ENCODE results near the gene ABCC1.
"Not testable (repeated sequence)": the region's sequence is repeated elsewhere in the genome, so short reads cannot be mapped to it uniquely, and the experiment has no call there.

Gene ABCC1

GRCh38 chr16:16143931-16144330, 194.5 kb downstream of the ABCC1 start:
- DNase-seq = no peak

DNA sequence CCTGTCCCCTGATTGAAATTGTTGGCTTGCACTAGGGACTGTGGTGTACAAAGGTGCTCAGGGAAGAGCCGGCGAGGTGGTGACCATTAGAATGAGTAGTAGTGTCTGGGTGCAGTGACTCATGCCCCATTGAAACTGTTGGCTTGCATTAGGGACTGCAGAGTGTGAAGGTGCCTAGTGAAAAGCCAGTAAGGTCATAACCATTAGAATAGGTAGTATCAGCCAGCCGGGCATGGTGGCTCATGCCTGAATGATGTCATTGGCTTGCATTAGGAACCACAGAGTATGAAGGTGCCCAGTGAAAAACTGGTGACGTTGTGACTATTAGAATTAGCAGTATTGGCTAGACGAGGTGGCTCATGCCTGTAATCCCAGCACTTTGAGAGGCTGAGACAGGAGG, 195.0 kb downstream of the ABCC1 start:
- no peak for DNase-seq

- no peak for DNase-seq
These were observed 195.9 kb downstream of the ABCC1 start for GRCh38 chr16:16145286-16145685.

- DNase-seq = no peak
These were observed 197.2 kb downstream of the ABCC1 start for GRCh38 chr16:16146380-16147315.

- no peak for DNase-seq
These were observed 198.0 kb downstream of the ABCC1 start for GRCh38 chr16:16147316-16147999.

- not testable (repeated sequence) for DNase-seq
These were observed 198.7 kb downstream of the ABCC1 start for GRCh38 chr16:16148000-16148599.

- DNase-seq = no peak
These were observed 199.3 kb downstream of the ABCC1 start for GRCh38 chr16:16148755-16149154.

DNA sequence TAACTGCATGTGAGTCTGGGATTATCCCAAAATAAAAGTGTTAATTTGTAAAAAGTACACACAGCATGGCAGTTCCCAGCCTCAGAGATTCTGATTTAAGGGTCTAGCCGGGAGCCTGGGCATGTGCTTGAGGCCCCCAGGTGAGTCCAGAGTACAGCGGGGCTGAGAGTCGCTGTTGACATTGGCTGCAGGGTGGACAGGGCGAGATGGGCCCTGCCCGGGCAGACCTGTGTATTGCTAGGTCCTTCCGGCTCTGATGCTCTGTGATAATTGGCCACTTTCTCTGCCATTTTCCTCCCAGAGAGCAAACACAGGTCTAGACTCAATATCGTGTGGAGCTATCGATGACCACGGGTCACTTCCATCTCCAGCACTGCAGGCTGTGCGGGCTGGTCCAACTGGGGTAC, 200.3 kb downstream of the ABCC1 start:
- no peak for DNase-seq

GRCh38 chr16:16150117-16150877, 200.9 kb downstream of the ABCC1 start:
- DNase-seq = no peak

DNA sequence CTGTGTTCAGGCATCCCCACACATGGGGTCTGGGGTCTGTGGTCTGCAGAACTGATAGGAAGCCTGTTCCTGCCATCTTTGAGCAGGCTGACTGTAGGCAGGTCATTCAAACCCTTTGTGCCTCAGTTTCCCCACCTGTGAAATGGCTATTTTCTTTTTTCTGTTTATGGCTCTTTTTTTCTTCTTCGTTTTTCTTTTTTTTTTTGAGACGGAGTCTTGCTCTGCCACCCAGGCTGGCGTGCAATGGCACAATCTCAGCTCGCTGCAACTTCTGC, 201.4 kb downstream of the ABCC1 start:
- no peak for DNase-seq

- DNase-seq = no peak
These were observed 201.9 kb downstream of the ABCC1 start for GRCh38 chr16:16151315-16151714.

DNA sequence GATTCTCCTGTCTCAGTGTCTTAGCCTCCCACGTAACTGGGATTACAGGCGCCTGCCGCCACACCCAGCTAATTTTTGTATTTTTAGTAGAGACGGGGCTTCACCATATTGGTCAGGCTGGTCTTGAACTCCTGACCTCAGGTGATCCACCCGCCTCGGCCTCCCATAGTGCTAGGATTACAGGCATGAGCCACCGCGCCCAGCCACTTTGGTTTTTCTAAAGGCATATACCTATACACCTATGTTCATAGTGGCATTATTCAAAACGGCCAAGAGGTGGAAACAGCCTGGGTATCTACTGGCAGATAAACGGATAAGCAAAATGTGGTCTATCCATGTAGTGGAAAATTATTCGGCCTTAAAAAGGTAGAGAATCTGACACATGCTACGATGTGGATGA, 203.6 kb downstream of the ABCC1 start:
- DNase-seq = not testable (repeated sequence)

GRCh38 chr16:16154281-16154951, 205.0 kb downstream of the ABCC1 start:
- DNase-seq = no peak

DNA sequence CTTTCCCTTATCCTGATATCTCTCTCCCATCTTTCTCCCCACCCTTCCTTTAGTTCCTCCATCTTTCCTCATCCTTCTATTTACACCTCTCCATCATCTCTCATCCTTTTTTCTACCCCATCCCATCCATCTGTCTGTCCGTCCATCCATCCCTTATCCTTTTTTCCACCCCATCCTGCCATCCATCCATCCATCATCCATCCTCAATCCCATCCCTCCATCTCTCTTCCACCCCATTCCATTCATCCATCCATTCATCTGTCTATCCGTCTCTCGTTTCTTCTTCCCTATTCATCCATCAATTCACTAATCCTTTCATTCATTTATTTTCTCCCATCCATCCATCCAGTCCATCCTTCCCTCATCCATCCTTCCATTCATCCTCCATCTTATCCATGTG, 205.8 kb downstream of the ABCC1 start:
- no peak for DNase-seq

DNA sequence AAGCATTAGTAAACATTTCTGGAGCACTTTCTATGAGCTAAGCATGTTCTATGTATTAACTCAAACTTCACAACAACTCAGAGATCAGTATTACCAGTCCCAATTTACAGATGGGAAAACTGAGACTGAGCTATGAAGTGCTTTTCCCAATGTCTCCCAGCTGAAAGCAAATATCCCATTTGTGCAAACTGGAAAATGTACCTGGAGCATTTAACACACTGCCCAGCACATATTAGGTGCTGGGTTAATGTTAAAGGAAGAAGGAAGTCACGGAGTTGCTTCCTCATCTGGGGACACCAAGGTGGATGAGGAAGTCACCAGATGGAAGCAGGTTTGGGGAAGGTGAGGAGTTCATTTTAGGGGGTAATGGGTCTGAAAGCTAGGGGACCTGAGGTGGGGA, 207.8 kb downstream of the ABCC1 start:
- DNase-seq = no peak

- DNase-seq = no peak
These were observed 208.8 kb downstream of the ABCC1 start for GRCh38 chr16:16158082-16158658.

GRCh38 chr16:16158741-16159374, 209.4 kb downstream of the ABCC1 start:
- DNase-seq = no peak

DNA sequence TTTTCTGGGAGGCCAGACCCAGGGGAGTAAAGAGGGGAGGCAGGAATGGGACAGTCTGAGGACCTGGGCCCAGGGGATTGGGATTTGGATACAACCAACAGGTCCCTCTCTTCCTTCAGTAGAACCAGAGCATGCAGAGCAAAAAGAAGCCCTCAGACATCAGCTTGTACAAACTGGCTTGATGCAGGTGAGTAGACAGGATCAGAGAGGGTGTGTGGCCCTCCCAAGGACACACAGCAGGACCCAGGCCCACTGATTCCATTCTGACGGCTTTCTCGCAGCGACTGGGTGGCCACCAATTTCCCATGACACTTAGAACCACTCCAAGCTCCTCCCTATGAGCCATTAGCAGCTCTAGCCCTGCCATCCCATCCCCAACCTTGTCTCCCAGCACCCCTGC, 210.2 kb downstream of the ABCC1 start:
- no peak for DNase-seq

- no peak for DNase-seq
These were observed 211.9 kb downstream of the ABCC1 start for GRCh38 chr16:16161319-16161718.

GRCh38 chr16:16161840-16162239, 212.4 kb downstream of the ABCC1 start:
- DNase-seq = not testable (repeated sequence)

GRCh38 chr16:16162591-16162990, 213.2 kb downstream of the ABCC1 start:
- no peak for DNase-seq

GRCh38 chr16:16163109-16163508, 213.7 kb downstream of the ABCC1 start:
- no peak for DNase-seq

All from activated CD4-positive, alpha-beta T cell treated with anti-CD3 and anti-CD28 coated beads, Interleukin-2, amount 50 U/mL, for 4 hours (primary cell).